Measurements from ENCODE around the gene KRT14.
A peak's percentile ranks its signal among the peaks of the same experiment; 100 is the strongest.
"Not testable (repeated sequence)": the region's sequence is repeated elsewhere in the genome, so short reads cannot be mapped to it uniquely, and the experiment has no call there.

The KRT14 gene

DNA sequence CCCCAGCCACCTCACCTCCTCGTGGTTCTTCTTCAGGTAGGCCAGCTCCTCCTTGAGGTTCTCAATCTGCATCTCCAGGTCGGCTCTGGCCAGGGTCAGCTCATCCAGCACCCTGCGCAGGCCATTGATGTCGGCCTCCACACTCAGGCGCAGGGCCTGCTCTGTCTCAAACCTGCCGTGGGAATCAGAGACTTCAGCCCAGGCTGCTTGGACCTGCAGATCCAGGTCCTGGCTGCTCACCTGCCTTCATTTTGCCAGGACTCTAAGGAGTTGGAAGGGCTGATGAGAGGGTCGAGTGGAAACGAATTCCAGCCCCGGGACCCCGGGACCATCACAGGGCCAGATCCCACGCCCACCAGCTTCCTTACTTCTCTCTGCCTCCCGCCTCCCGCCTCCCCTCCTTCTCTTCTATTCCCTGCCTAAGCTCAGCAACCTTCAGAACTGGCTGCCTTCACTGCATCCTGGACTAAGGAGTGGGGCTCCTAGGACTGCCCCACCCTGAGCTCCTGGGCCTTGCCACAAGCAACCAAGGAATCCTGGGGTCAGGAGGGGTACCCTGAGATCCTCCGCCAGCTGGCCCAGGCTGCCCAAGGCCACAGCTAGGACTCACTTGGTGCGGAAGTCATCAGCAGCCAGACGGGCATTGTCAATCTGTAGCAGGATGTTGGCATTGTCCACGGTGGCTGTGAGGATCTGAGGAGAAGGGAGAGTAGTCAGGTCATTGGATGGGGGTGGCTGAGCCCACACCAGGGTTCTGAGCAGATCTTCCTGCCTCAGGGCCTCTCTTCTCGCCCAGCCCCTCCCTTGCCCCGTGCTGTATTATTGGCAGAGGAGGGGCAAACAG lies 35.9 kb upstream of the KRT14 start:
- not testable (repeated sequence) for DNase-seq

DNA sequence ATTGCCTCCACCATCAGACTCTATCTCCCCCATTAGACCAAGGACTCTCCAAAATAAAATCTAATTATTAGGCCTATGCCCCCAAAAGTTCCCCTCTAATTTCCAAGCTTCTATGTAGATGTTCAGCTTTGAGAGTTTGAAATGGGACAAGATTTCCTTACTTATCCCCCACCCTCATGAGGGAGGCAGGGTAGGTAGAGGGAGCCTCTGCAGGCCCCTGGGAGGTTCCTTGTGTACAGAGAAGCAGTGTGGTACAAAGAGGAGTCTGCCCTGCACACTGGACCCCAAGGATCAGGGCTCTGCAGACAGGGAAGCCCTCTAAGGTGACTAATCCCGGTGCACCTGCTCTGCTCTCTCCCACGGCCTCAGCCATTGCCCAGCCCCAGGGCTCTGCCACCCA lies 35.2 kb upstream of the KRT14 start:
- DNase-seq = no peak

DNA sequence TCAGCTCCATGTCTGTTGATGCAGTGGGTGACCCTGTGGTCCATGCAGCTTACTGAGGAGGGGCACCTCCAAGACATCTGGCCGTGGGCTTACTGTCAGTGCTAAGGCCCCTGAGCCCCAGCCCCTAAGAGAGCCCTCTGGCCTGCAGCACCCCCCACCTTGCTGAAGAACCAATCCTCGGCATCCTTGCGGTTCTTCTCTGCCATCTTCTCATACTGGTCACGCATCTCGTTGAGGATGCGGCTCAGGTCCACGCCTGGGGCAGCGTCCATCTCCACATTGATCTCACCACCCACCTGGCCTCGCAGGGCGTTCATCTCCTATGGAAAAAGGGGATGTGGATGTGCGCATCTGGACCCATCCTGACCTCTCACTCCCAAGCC lies 34.7 kb upstream of the KRT14 start:
- DNase-seq = not testable (repeated sequence)

DNA sequence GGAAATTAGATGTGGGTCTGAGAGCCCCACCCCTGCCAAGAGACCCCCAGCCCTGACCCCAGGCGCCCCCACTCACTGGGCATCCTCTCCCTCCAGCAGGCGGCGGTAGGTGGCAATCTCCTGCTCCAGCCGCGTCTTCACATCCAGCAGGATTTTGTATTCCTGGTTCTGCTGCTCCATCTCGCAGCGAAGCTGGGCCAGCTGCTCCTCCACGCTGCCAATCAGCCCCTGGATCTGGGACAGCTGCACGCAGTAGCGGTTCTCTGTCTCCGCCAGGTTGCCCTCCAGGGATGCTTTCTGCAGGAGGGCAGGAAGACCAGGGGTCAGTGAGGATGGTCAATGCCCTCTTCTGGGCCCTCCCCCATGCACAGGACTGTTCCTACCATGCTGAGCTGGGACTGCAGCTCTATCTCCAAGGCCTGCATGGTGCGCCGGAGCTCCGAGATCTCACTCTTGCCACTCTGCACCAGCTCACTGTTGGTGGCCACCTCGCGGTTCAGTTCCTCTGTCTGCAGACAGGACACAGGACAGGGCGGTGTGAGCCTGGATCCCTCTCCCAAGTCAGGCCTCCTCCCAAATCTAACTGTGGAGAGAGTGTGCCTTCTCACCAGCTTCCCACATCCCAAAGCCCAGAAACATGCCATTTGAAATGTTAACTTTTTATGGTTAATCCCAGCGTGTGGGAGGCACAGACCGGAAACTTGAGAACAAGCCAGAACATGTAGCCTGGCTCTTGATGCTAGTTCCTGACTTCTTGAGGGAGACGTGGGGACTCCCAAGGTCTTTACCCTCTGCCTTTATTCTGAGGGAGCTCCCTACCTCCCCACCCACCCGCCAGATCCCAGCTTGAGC lies 34.1 kb upstream of the KRT14 start:
- DNase-seq = no peak

DNA sequence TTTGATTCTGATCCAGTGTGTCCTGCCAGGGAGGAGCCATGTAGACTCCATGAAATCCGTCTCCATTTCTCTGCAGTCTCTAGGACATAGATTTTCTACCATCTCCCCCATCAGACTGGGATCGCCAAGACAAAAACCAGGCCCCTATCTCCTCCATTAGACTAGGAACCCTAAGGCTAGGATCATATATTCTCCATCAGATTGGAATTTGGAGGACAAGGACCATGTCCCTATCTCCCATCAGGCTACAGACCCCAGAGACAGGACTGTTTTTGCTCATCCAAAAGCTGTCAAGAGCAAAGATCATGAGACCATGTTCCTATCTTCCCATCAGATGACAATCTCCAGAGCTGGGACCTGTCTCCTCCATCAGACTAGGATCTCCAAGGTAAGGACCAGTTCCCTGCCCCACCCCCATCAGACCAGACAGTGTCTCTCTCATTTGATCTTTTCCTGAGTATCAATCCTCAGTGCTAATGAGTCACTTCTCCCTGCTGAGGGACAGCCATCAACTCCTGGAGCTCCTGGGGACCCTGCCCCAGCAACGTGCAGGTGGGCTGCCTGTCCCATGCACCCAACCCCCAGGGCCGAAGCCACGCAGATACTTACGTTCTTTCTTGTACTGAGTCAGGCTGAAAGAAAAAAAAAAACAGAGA lies 33.4 kb upstream of the KRT14 start:
- not testable (repeated sequence) for DNase-seq

DNA sequence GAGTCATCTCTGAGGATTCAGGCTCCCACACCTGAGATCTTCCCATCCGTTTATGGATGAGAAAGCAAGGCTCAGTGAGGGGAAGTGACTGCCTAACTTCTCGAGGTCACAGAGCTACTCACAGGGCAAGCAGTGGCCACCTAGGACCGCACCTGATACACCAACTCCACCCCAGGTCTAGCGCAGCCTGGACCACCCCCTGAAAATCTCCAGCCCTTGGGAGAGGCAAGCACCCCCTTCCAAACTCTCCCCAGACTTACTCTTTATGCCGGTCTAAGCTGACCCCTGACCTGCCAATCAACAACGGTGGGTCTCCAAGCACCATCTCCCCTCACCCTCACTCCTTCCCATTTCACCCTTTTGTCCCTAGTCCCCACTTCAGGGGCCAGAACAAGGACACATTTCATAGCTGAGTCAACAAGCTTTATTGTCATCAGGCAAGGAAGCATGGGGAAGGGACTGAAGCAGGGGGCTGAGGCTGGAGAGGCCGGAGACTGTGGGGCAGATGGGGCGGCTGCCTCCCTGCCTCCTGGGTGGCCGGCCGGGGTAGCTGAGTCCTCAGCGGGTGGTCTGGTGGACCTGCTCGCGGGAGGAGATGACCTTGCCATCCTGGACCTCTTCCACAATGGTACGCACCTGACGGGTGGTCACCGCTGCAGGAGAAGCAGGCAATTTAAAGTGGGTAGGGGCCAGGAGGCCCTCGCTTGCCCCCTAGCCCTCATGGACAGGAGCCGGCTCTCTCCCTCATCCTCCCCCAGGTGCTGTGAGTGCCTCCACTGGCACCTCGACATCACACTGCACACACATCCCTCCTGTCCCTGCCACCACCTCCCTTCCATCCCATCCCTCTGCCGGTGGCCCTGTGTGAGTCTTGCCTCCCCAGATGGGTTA lies 32.6 kb upstream of the KRT14 start:
- no peak for DNase-seq

DNA sequence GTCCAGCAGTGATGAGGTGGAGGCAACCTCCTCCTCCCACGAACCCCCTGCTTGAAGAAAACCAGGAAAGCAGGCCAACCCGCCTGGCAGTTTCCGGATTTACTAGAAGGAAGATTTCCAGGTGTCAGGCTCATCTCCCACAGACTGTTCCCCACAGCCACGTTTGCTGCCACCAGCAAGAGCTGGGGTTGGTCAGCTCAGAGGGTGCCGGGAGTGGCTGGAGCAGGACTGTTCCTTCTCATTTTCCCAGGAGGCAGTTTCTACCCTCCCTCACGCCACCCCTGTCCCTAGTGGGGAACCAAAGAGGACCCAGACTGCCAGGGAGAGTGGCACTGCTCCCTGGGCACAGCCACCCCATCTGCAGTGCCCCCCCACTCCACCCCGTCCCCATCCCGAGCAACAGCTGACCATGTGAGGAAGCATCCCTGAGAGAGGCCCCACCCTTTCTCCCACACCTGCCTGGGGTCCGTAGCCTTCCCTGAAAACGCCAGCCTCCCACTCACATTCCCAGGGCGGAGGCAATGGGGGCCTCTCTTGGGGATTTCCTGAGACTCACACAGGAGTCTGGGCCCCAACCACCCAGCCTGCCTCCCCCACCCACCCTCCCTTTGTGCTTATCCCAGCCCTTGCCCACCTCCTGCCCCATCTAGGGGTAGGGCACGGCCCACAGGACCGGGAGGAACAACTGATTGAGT lies 31.8 kb upstream of the KRT14 start:
- DNase-seq = no peak

DNA sequence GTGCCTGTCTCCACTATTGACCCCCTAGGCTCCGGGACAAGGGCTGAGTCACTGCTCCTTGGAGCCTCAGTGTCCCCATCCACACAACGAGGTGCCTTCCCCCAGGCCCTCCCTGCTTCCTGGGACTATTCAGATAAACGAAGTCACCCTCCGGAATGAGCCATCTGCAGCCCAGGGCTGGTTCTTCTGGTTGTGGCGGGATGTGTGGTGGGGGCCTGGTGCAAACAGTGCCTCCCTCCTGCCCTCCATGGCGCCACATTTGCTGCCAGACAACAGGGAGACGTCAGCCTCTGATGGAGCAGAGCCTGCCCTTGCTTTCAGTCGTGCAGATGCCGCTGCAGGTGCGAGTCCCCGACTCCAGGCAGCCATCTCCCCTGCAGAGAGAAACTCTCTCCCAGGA lies 31.0 kb upstream of the KRT14 start:
- no peak for DNase-seq

DNA sequence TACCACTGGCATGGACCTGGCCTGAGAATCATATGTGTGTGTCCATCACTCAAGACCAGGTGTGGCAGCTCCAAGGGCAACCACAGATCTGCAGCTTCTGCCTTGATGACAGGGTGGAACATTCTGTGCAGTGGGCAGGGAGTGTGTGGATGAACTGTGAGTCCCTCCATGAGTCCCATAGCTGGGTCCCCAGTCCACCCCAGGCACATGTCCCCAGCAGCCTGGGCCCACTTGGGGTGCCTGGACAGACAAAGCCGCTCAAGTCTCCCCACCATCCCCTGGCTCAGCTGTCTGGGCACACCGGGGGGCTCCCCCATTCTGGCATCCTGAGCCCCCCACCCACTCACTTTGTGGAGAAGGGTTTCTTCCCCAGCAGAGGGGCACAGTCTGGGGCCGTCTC lies 30.4 kb upstream of the KRT14 start:
- no peak for DNase-seq

DNA sequence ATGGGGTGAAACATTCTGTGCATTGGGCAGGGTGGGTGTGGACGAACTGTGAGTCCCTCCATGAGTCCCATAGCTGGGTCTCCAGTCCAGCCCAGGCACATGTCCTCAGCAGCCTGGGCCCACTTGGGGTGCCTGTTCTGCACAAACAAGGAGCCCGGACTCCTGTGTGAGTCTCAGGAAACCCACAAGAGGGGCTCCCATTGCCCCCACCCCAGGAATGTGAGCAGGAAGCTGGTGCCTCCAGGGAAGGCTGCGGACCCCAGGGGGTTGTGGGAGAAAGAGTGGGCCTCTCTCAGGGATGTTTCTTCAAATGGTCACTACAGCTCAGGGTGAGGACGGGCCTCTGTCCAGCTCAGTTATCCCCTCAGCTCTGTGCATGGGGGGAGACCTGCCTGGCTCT lies 29.8 kb upstream of the KRT14 start:
- not testable (repeated sequence) for DNase-seq

DNA sequence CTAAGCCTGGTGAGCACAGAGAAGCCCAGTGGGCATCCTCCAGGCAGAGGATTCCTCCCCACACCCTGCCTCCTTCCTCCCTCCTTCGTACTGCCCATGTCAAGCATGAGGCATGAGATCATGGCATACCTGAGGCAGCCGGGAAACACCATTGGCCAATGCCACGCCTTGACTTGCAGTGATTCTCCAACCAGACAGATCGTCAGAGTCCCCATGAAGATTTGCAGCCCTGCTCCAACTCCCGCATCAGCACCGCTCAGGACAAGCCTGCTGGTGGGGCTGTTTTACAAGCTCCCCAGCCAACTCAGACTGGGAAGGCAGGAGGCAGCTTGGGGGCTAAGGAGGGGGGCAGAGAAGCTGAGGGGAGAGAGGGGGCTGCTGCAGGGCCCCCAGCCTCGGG lies 28.8 kb upstream of the KRT14 start:
- no peak for DNase-seq

DNA sequence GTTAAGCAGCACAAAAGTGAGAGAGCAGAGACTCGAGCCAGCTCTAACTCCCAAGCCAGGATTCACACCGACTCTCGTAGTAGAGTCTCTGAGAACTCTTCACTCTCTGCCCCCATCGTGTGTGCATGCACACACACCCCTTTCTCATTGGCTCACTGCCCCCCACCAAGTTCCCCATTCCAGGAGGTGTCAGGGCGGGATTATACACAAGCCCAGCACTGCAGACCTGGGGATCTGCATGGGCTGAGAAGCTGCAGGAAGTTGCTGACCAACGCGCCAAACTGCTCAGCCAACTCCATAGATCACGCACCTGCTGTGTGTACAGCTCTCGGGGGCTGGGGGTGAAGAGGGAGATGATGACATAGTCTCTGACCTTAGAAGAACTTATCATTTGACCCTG lies 28.1 kb upstream of the KRT14 start:
- not testable (repeated sequence) for DNase-seq

DNA sequence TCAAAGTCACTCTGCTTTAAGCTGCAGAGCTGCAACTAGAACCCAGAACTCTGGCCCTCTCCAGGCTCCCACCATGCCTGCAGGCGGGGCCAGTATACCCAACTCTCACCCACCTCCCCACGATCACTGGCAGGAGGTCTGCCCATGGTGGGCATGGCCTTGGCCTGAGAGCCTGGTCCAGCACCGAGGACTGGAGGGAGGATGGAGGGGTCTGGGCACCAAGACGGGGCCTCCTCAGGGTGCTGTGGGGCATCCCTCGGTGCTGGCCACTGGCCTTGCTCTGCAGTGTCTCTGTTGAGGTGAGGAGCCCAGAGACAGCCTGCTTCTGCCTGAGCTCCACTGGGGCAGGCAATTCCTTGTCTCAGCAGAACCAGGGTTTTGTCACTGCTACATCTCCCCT lies 27.4 kb upstream of the KRT14 start:
- no peak for DNase-seq

DNA sequence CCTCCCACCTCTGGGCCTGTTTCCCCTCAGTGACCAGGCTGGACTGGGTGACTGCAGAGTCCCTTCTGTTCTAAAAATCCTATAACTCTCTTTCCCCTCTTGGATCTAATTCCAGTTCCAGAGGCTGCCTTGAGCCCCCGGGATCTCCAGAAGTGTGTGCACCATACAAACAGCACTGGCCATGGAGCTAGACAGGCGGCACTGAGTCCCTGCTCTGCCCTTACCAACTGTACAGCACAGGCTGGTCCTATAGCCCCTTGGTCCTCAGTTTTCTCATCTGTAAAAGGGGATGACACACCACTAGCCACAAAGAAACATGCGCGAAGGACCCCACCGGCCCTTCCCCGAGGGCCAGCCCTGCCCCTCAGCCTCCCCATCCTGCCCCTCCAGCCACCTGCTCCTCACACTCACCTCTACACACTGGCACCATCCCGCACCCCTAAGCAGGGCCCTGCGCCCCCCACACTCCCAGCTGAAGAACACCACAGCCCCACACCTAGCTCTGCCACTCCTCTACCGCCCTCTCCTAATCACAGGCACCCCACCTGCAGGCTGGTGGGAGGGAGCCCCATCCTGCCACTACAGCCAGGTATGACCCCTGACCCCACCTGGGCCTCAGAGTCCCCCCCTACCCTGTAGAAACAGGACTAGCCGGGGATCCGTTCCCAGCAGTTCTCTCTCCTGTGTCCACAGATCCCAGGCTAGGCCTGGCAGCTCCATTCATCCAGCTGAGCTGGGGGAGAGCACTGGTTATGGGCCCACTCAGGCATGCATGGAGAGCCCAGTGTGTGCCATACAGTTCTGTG lies 26.8 kb upstream of the KRT14 start:
- no peak for DNase-seq

DNA sequence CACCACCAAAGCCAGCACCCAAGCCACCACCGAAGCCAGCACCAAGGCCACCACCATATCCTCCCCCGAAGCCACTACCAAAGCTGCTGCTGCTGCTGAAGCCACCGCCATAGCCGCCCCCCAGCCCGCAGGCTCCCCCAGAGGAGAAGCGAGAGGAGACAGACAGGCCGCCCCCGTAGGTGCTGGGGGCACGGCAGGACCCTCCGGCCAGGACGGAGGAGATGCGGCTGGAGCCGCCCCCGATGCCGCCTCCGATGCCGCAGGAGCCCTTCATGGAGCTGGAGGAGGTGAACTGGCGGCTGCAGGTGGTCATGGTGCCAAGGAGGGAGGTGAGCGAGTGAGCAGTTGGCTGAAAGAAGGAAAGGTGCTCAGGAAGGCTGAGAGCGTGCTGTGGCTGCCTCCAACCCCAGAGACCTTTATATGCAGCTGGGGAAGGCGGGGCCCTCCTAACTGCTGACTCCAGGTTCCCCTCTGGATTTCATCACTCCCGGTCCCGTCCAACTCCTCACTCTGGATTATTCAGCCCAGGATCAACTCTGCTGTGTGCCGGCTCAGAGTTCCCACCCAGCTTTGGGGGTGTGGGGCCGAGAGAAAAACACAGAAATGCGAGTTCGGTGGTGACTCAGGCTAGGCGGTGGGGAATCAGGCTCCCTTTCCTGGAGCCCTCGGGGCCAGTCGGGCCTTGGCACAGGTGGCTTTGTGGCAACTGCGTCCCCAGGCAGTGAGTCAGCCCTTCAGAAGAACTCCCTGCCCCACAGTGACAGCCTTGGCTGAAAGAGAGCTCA lies 25.9 kb upstream of the KRT14 start, which contains the start of gene KRT16:
Gene KRT16 (minus strand): TSS at position 392 of the 785 bp plus-strand sequence. CDS start 79 bp downstream, at position 313.
- DNase-seq = peak; percentile 30

DNA sequence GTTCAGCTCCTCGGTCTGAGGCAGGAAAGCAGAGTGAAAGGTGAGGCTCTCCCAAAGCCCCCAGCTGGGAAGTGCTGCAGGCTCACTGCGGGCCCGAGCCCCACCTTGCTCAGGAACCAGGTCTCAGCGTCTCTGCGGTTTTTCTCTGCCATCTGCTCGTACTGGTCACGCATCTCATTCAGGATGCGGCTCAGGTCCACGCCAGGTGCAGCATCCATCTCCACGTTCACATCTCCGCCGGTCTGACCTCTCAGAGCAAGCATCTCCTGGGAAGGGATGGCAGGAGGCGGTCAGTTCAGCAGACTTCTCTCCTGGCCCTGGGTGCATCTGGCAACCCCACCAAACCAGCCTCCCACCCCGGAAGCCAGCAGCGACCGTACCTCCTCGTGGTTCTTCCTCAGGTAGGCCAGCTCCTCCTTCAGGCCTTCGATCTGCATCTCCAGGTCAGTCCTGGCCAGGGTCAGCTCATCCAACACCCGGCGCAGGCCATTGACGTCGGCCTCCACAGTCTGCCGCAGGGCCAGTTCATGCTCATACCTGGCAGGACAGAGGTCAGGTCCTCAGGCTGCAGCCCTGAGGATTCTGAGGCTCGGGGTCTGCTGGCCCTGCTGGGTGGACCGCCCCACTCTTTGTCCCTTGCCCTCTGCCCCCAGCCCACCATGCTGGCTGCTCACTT lies 24.4 kb upstream of the KRT14 start:
- DNase-seq = no peak

DNA sequence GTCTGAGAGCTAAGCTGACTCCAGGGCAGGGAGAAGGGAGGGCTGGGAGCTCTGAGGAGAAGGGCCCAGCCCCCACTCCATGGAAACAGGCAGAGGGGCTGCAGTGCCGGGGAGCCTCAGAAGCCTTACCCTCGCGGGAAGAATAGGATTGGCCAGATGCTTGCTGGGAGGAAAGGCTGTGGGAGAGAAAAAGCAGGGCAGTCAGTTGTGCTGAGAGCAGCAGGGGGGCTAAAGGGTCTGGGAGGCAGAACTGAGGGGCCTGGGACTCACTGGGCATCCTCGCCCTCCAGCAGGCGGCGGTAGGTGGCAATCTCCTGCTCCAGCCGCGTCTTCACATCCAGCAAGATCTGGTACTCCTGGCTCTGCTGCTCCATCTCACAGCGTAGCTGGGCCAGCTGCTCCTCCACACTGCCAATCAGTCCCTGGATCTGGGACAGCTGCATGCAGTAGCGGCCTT lies 23.4 kb upstream of the KRT14 start:
- DNase-seq = not testable (repeated sequence)

DNA sequence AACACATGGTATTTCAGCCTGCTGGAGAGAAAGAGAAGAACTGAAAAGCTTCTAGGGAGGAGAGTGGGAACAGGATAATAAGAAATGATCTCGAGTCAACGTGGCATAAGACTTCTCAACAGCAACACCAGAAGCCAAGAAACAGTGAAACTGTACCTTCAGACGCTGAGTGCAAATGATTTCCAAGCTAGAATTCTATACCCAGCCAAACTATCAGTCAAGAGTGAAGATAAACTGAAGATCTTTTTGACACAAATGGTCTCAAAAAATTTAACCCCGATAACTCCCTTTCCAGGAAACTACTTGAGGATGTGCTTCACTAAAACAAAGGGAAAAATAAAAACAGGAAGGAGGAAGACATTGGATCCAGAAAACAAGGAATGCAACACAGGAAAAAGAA lies 20.2 kb upstream of the KRT14 start:
- not testable (repeated sequence) for DNase-seq

DNA sequence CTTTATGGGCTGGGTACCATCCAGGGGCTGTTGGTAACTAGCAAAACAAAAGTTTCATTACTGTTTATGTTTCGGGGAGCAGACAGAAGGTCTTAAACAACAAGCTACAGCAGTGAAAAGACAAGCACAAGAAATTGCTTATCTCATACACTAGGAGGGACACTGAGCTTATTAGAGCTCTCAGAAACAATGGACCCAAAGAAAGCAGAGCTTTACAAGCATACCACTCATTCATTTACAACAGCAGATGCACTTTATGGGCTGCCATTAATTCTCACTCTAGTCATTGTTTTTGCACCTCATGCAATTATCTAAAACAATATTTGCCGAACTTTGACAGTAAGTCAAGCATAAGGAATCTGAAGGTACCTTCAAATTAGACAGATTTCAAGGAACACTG lies 15.8 kb upstream of the KRT14 start:
- no peak for DNase-seq

All from GOT3 (cell line).